Measurements from ENCODE around the gene HOXB2.

Gene HOXB2

GRCh38 chr17:48522031-48522653 is 22.8 kb downstream of the HOXB2 start:
- H3K4me2 ChIP-seq (ENCODE audit: low read depth, low read length, poor library complexity, severe bottlenecking) = no peak overlapping the region
- no peaks in the 10 kb centered on the region for H3K9me3 ChIP-seq (ENCODE audit: insufficient read depth, low read length)
- H2AFZ ChIP-seq (ENCODE audit: low read depth, low read length, severe bottlenecking) = no peak overlapping the region
- H3K9me2 ChIP-seq (replicated peaks; ENCODE audit: insufficient read depth, low read length) = no peaks in the 10 kb centered on the region
- TF ChIP-seq CTCF (IDR thresholded peaks at IDR 0.05; ENCODE audit: insufficient read depth, low read length, poor library complexity, severe bottlenecking) = no peak
- no peak for TF ChIP-seq EZH2phosphoT487 (conservative IDR thresholded peaks at IDR 0.05; ENCODE audit: low read length)
- no peaks in the 10 kb centered on the region for H4K20me1 ChIP-seq (ENCODE audit: low read depth, low read length)
- no peaks in the 10 kb centered on the region for H3K79me2 ChIP-seq (ENCODE audit: insufficient read depth, low read length)
- no peaks in the 10 kb centered on the region for H3K36me3 ChIP-seq (ENCODE audit: low read length)
- no peak overlapping the region for H3K4me3 ChIP-seq (ENCODE audit: insufficient read depth, low read length, poor library complexity, severe bottlenecking)
- no peak overlapping the region for H3K9ac ChIP-seq (ENCODE audit: low read length)
- H3K27me3 ChIP-seq (ENCODE audit: low read length) = no peaks in the 10 kb centered on the region
- no peaks in the 10 kb centered on the region for H3F3A ChIP-seq (ENCODE audit: insufficient read depth)
- H3K27ac ChIP-seq (ENCODE audit: low read depth, low read length) = no peak overlapping the region

- H3K9ac ChIP-seq (ENCODE audit: low read length) = no peak overlapping the region
- H3K27me3 ChIP-seq (ENCODE audit: low read length) = no peaks in the 10 kb centered on the region
- H3K79me2 ChIP-seq (ENCODE audit: insufficient read depth, low read length) = no peaks in the 10 kb centered on the region
- H2AFZ ChIP-seq (ENCODE audit: low read depth, low read length, severe bottlenecking) = no peak overlapping the region
- no peaks in the 10 kb centered on the region for H3K9me3 ChIP-seq (ENCODE audit: insufficient read depth, low read length)
- H3K27ac ChIP-seq (ENCODE audit: low read depth, low read length) = no peak overlapping the region
- H3K4me2 ChIP-seq (ENCODE audit: low read depth, low read length, poor library complexity, severe bottlenecking) = no peak overlapping the region
- no peaks in the 10 kb centered on the region for H4K20me1 ChIP-seq (ENCODE audit: low read depth, low read length)
- no peaks in the 10 kb centered on the region for H3K9me2 ChIP-seq (replicated peaks; ENCODE audit: insufficient read depth, low read length)
- H3K4me3 ChIP-seq (ENCODE audit: insufficient read depth, low read length, poor library complexity, severe bottlenecking) = no peak overlapping the region
- no peaks in the 10 kb centered on the region for H3F3A ChIP-seq (ENCODE audit: insufficient read depth)
- TF ChIP-seq EZH2phosphoT487 (conservative IDR thresholded peaks at IDR 0.05; ENCODE audit: low read length) (no peak), CTCF (IDR thresholded peaks at IDR 0.05; ENCODE audit: insufficient read depth, low read length, poor library complexity, severe bottlenecking) (no peak)
- H3K36me3 ChIP-seq (ENCODE audit: low read length) = no peaks in the 10 kb centered on the region
Observed at GRCh38 chr17:48520631-48521079, 24.3 kb downstream of the HOXB2 start.

- no peaks in the 10 kb centered on the region for H3K9me2 ChIP-seq (replicated peaks; ENCODE audit: insufficient read depth, low read length)
- H3K79me2 ChIP-seq (ENCODE audit: insufficient read depth, low read length) = no peaks in the 10 kb centered on the region
- H3K4me2 ChIP-seq (ENCODE audit: low read depth, low read length, poor library complexity, severe bottlenecking) = no peak overlapping the region
- H3K27me3 ChIP-seq (ENCODE audit: low read length) = no peaks in the 10 kb centered on the region
- H3F3A ChIP-seq (ENCODE audit: insufficient read depth) = no peaks in the 10 kb centered on the region
- H3K9ac ChIP-seq (ENCODE audit: low read length) = no peak overlapping the region
- no peaks in the 10 kb centered on the region for H4K20me1 ChIP-seq (ENCODE audit: low read depth, low read length)
- no peak overlapping the region for H3K4me3 ChIP-seq (ENCODE audit: insufficient read depth, low read length, poor library complexity, severe bottlenecking)
- no peaks in the 10 kb centered on the region for H3K9me3 ChIP-seq (ENCODE audit: insufficient read depth, low read length)
- H3K36me3 ChIP-seq (ENCODE audit: low read length) = no peaks in the 10 kb centered on the region
- H3K27ac ChIP-seq (ENCODE audit: low read depth, low read length) = no peak overlapping the region
- TF ChIP-seq CTCF (IDR thresholded peaks at IDR 0.05; ENCODE audit: insufficient read depth, low read length, poor library complexity, severe bottlenecking) (no peak), EZH2phosphoT487 (conservative IDR thresholded peaks at IDR 0.05; ENCODE audit: low read length) (no peak)
- no peak overlapping the region for H2AFZ ChIP-seq (ENCODE audit: low read depth, low read length, severe bottlenecking)
Observed at GRCh38 chr17:48519427-48519826, 25.5 kb downstream of the HOXB2 start.

All from SU-DHL-6 (cell line).